Choroid plexus epithelial cell (primary cell): Measurements from ENCODE around the gene MYO5B.

Experiments
- DNase-seq: peaks from one replicate; pipeline ENCODE4 v3.0.0-alpha.2; 2010; ENCODE audit warnings: low read depth
- H3K4me3 ChIP-seq: 2 replicates; pipeline ENCODE4 v1.5.1; 2011; ENCODE audit warnings: low read depth, mild to moderate bottlenecking, control low read depth, low read length, moderate library complexity
- TF ChIP-seq, protein P1 (sequence below): conservative IDR thresholded peaks from 2 replicates; pipeline ENCODE4 v1.5.1; 2011; ENCODE audit warnings: low read depth, mild to moderate bottlenecking, control low read depth, inconsistent platforms, low read length, moderate library complexity

The MYO5B gene

DNA sequence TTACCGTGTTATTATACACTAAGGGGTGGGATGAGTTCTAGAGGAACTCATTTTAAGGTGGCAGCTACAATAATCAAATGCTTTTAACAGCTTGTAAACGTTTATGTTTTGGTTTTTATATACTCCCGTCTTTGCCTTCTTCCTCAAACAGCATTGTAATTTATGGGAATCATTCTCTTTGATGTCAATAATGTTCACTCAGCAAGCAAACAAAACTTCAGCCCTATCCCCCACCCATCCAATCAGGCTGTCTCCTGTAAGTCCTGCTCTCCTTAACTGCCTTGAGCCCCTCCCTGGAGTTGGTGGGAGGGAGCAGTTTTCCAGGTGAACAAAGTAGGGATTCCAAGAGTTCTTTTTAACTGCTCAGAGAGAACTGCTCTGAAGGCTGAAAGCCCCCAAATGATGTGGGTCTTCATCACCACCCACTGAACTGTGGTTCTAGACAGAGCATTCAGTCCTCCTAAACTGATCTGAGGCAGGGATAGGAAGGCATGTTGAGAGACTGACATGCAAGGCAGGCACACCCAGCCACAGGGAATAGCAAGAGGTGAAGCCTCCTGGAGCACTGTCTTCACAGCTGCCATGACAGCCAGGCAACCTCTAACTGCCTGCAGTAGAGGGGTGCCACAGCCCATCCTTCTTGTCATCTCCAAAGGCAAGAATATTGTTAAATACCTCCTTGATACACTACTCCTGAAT lies 17.5 kb downstream of the MYO5B start:
- H3K4me3 ChIP-seq = no peak overlapping the region
- DNase-seq = no peak
- TF ChIP-seq, protein P1, sequence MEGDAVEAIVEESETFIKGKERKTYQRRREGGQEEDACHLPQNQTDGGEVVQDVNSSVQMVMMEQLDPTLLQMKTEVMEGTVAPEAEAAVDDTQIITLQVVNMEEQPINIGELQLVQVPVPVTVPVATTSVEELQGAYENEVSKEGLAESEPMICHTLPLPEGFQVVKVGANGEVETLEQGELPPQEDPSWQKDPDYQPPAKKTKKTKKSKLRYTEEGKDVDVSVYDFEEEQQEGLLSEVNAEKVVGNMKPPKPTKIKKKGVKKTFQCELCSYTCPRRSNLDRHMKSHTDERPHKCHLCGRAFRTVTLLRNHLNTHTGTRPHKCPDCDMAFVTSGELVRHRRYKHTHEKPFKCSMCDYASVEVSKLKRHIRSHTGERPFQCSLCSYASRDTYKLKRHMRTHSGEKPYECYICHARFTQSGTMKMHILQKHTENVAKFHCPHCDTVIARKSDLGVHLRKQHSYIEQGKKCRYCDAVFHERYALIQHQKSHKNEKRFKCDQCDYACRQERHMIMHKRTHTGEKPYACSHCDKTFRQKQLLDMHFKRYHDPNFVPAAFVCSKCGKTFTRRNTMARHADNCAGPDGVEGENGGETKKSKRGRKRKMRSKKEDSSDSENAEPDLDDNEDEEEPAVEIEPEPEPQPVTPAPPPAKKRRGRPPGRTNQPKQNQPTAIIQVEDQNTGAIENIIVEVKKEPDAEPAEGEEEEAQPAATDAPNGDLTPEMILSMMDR = no peak

DNA sequence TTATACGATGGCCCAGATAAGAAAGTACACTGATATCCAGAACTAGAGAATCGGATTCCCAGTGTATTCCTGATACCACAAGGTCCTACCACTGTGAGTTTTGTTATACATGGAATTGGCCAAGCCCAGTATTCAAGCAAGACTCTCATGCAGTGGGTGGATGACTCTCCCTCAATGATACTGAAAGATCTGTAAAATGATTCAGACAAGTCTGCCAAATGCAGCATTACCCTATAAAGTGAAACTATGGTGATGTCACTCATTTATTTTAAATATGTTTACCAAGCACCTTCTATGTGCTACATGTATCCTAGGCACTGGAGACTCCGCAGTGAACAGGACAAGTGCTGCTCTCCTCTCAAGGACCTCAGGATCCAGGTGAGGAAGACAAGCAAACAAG lies 22.6 kb downstream of the MYO5B start:
- H3K4me3 ChIP-seq = no peak overlapping the region
- TF ChIP-seq, protein P1 = no peak
- DNase-seq = no peak

DNA sequence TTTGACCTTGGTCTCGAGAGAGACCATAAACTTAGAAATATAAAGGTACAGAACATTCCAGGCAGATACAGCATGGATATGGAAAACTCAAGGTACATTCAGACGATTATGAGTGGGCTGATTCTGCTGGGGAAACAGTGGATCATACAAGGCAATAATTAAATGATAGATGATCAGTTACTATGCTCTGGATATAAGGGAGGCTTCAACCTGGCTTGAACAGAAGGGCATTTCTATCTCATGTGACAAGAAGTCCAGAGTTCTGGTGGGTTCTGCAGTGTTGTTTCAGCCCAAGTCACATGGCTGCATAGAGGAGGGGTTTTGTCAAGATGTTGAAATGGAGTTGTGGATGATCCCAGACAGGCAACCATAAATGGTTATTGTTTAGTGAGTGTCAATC lies 23.5 kb downstream of the MYO5B start:
- TF ChIP-seq, protein P1 = no peak
- DNase-seq = no peak
- no peak overlapping the region for H3K4me3 ChIP-seq

DNA sequence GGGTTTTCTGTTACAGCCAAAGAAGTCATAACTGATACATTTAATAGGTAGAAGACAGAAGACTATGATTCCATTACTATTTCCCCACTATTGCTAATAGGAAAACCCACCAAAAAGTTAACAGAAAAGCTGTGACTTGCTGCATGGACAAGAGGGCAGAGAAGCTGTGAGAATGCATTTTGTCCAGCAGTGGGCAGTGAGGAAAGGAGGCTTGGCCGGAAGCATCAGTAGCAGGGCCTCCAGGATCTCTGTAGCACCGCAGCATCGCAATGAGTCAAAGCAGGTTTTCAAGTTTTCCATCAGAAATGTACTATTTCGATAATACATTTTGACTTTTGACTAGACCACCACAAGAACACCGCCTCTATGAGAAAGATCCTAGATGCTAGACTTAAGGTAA lies 24.9 kb downstream of the MYO5B start:
- no peak overlapping the region for H3K4me3 ChIP-seq
- TF ChIP-seq, protein P1 = peak; percentile 27
- DNase-seq = peak; percentile 12

DNA sequence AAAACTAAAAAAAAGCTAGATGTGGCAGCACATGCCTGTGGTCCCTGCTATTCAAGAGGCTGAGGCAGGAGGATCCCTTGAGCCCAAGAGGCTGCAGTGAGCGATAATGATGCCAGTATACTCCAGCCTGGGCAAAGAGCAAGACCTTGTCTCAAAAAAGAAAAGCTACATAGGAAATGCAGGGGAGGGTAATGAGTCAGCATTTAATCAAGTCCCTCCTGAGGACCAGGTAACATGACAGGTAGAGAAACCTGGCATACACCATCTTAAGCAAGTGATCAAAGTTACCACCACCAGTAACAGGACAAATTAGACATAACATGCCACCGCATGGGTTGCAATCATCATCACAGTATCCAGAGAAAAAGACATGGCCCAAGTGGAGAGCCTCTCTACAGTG lies 25.8 kb downstream of the MYO5B start:
- no peak for DNase-seq
- TF ChIP-seq, protein P1 = no peak
- no peak overlapping the region for H3K4me3 ChIP-seq

DNA sequence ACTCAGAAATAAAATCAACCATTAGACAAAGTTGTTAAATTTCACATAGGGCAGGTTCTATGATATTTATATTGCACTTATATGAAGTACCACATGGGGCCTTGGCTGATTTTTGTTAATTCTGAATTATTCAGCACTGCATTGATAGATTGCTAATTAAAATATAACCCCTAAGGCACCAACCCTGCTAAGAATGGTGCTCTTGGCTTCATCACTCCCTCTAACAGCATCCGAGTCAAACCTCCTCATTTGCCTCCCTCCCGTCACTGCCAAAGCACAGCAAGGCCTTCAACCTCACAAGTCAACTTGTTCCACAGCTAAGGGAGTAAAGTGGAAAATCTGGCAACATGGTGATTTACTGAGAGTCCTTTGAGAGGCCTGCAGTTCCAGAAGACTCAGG lies 27.0 kb downstream of the MYO5B start:
- TF ChIP-seq, protein P1 = no peak
- DNase-seq = no peak
- H3K4me3 ChIP-seq = no peak overlapping the region

DNA sequence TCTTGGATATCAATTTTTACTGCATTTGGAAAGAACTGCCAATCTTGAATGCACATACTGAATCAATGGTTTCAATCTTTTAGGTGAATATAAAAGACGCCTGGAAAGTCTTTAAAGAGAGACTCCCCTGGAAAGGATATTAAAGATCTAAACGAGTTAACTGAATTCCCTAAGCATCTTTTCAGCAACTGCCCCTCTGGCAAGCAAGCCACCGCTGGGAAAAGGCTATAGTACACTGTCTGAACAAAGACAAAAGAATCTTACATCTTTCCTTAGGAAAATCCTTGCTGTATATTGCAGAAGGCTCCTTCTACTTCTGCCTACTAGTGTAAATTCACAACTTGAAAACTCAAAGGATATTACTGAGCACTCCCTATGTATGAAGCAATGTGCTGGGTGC lies 28.0 kb downstream of the MYO5B start:
- H3K4me3 ChIP-seq = no peak overlapping the region
- TF ChIP-seq, protein P1 = no peak
- DNase-seq = no peak
